ENCODE results near the gene HHEX.

DNA sequence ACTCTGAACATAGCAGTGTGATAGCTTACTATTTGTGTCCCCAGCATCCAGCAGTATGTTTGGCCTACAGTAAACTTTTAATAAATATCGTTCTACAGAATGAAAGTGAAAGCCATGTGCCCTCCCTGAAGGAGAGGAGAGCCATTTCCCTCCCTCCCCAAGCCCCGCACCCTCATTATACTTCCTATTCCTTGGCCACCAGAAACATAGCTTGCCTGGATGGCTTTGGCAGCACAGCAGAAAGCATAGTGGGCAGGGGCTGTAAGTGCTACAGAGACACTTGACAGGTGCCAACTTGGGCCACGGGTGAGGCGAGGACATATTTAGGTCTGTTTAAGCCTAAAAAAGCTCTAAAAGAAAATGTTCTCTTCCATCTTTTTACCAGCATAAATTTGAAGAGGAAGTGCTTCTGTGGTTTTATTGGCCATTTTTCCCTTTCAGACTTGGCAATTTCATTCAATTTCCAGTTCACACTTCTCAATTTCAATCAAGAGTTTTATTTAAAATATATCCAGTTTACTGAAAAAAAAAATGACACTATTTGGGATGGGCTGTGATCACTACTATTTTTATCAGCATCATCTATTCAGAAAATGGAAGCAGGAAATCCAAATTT is 12.7 kb downstream of the HHEX start:
- TF ChIP-seq EP300 (IDR thresholded peaks at IDR 0.05) (no peak), POLR2A (IDR thresholded peaks at IDR 0.05) (no peak)
- TF ChIP-seq, protein P1, sequence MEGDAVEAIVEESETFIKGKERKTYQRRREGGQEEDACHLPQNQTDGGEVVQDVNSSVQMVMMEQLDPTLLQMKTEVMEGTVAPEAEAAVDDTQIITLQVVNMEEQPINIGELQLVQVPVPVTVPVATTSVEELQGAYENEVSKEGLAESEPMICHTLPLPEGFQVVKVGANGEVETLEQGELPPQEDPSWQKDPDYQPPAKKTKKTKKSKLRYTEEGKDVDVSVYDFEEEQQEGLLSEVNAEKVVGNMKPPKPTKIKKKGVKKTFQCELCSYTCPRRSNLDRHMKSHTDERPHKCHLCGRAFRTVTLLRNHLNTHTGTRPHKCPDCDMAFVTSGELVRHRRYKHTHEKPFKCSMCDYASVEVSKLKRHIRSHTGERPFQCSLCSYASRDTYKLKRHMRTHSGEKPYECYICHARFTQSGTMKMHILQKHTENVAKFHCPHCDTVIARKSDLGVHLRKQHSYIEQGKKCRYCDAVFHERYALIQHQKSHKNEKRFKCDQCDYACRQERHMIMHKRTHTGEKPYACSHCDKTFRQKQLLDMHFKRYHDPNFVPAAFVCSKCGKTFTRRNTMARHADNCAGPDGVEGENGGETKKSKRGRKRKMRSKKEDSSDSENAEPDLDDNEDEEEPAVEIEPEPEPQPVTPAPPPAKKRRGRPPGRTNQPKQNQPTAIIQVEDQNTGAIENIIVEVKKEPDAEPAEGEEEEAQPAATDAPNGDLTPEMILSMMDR (IDR thresholded peaks at IDR 0.05) = no peak
